ENCODE data around the gene PRKCE. TPM values are rescaled to one million over a fixed set of nuclear protein-coding genes. Genes with fewer than 3 reads are reported as not detected.

The PRKCE gene
- total RNA-seq, 1 experiment from 2014 or later: 21.7 TPM

GRCh38 chr2:45747363-45747762 lies 95.9 kb downstream of the PRKCE start:
- CTCF ChIA-PET: no interaction called here
- Histone ChIP-seq H3K9me2 (ENCODE audit: insufficient read depth) (no peaks in the 10 kb centered on the region), H3K9me3 (ENCODE audit: insufficient read depth, low read depth) (peaks cover 7% of the 10 kb centered on the region; the same call in 1 of the 2 replicates), H3K27ac (no peak overlapping the region), H3K79me2 (ENCODE audit: low read depth) (no peaks in the 10 kb centered on the region), H3K4me1 (replicated peaks; ENCODE audit: insufficient read depth) (no peaks in the 10 kb centered on the region), H4K20me1 (ENCODE audit: insufficient read depth) (no peaks in the 10 kb centered on the region; the same call in 1 of the 2 replicates), H3K36me3 (ENCODE audit: low read depth) (no peaks in the 10 kb centered on the region), H3K4me2 (no peak overlapping the region), H3F3A (ENCODE audit: insufficient read depth, low read depth) (no peaks in the 10 kb centered on the region), H3K27me3 (ENCODE audit: insufficient read depth, low read depth) (no peaks in the 10 kb centered on the region), H2AFZ (no peak overlapping the region), H3K4me3 (no peak overlapping the region)
- TF ChIP-seq CTCF (conservative IDR thresholded peaks at IDR 0.05) (no peak), EZH2 (IDR thresholded peaks at IDR 0.05; ENCODE audit: low read depth) (no peak)
- POLR2A ChIA-PET (ENCODE audit: unreplicated experiment): no interaction called here
- intact Hi-C loops (cut with micrococcal nuclease; ENCODE audit: unreplicated experiment): no loop called here
- DNase-seq: no peak
- BruUV-seq (replicated peaks): no TSS peak

- no peaks in the 10 kb centered on the region for H3K27me3 ChIP-seq (ENCODE audit: insufficient read depth, low read depth)
- H4K20me1 ChIP-seq (ENCODE audit: insufficient read depth): peaks cover 6% of the 10 kb centered on the region; the same call in 1 of the 2 replicates
- ChIA-PET CTCF (no interaction called here), POLR2A (ENCODE audit: unreplicated experiment) (no interaction called here)
- no peak for DNase-seq
- no peaks in the 10 kb centered on the region for H3K4me1 ChIP-seq (replicated peaks; ENCODE audit: insufficient read depth)
- H3K9me2 ChIP-seq (ENCODE audit: insufficient read depth): no peaks in the 10 kb centered on the region
- intact Hi-C loops (cut with micrococcal nuclease; ENCODE audit: unreplicated experiment): no loop called here
- H3K27ac ChIP-seq: no peak overlapping the region
- no peak overlapping the region for H3K4me2 ChIP-seq
- no peaks in the 10 kb centered on the region; the same call in 1 of the 2 replicates for H3K79me2 ChIP-seq (ENCODE audit: low read depth)
- peaks cover 7% of the 10 kb centered on the region; the same call in 1 of the 2 replicates for H3K9me3 ChIP-seq (ENCODE audit: insufficient read depth, low read depth)
- no peaks in the 10 kb centered on the region for H3F3A ChIP-seq (ENCODE audit: insufficient read depth, low read depth)
- TF ChIP-seq EZH2 (IDR thresholded peaks at IDR 0.05; ENCODE audit: low read depth): no peak
- TF ChIP-seq CTCF (conservative IDR thresholded peaks at IDR 0.05): no peak
- no peak overlapping the region for H3K4me3 ChIP-seq
- no TSS peak for BruUV-seq (replicated peaks)
- H3K36me3 ChIP-seq (ENCODE audit: low read depth): no peaks in the 10 kb centered on the region
- H2AFZ ChIP-seq: no peak overlapping the region
Measured at GRCh38 chr2:45748239-45748638, 96.8 kb downstream of the PRKCE start.

- Histone ChIP-seq H3K9me3 (ENCODE audit: insufficient read depth, low read depth) (peaks cover 7% of the 10 kb centered on the region; the same call in 1 of the 2 replicates), H3K27me3 (ENCODE audit: insufficient read depth, low read depth) (no peaks in the 10 kb centered on the region), H3K79me2 (ENCODE audit: low read depth) (no peaks in the 10 kb centered on the region; the same call in 1 of the 2 replicates), H3K4me3 (no peak overlapping the region), H3K4me1 (replicated peaks; ENCODE audit: insufficient read depth) (no peaks in the 10 kb centered on the region), H3K27ac (no peak overlapping the region), H3K9me2 (ENCODE audit: insufficient read depth) (no peaks in the 10 kb centered on the region), H3K4me2 (no peak overlapping the region), H2AFZ (no peak overlapping the region), H3F3A (ENCODE audit: insufficient read depth, low read depth) (no peaks in the 10 kb centered on the region), H3K36me3 (ENCODE audit: low read depth) (no peaks in the 10 kb centered on the region), H4K20me1 (ENCODE audit: insufficient read depth) (peaks cover 20% of the 10 kb centered on the region; the same call in 1 of the 2 replicates)
- intact Hi-C loops (cut with micrococcal nuclease; ENCODE audit: unreplicated experiment): no loop called here
- no TSS peak for BruUV-seq (replicated peaks)
- no peak for DNase-seq
- no peak for TF ChIP-seq EZH2 (IDR thresholded peaks at IDR 0.05; ENCODE audit: low read depth)
- TF ChIP-seq CTCF (conservative IDR thresholded peaks at IDR 0.05): no peak
- ChIA-PET CTCF (no interaction called here), POLR2A (ENCODE audit: unreplicated experiment) (no interaction called here)
Measured at GRCh38 chr2:45750001-45750400, 98.5 kb downstream of the PRKCE start.
